Measurements from ENCODE around the gene FASTKD1.

- TF ChIP-seq RAD21 (IDR thresholded peaks at IDR 0.05; ENCODE audit: low read length) = no peak
- no peak for TF ChIP-seq RCOR1 (IDR thresholded peaks at IDR 0.05; ENCODE audit: low read length)
- no peak for TF ChIP-seq SIN3A (IDR thresholded peaks at IDR 0.05; ENCODE audit: borderline replicate concordance, low read depth, low read length)
- TF ChIP-seq CTCF (IDR thresholded peaks at IDR 0.05) = no peak
- TF ChIP-seq, protein P1, sequence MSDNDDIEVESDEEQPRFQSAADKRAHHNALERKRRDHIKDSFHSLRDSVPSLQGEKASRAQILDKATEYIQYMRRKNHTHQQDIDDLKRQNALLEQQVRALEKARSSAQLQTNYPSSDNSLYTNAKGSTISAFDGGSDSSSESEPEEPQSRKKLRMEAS (IDR thresholded peaks at IDR 0.05; ENCODE audit: low read depth) = no peak
- no peak for TF ChIP-seq EP300 (IDR thresholded peaks at IDR 0.05; ENCODE audit: borderline replicate concordance in 1 of 2, low read depth in 1 of 2, low read length in 1 of 2)
These were observed 31.2 kb downstream of the FASTKD1 start for GRCh38 chr2:169542433-169542832.

Measured in SK-N-SH (cell line).